HEK293 (cell line): ENCODE results near the gene RILPL2.
A peak's percentile ranks its signal among the peaks of the same experiment; 100 is the strongest.

Experiments
- CTCF ChIA-PET: fragments of 350-600 bp; formaldehyde crosslinking; extraction: SDS; loops from one replicate; lab custom pipeline; 2021; ENCODE audit warnings: antibody characterized with exemption; lab: Yijun Ruan, JAX
- POLR2A ChIA-PET: fragments of 300-600 bp; formaldehyde crosslinking; extraction: SDS; loops from one replicate; lab custom pipeline; 2020; ENCODE audit warnings: antibody characterized with exemption, inconsistent platforms; lab: Yijun Ruan, JAX
- H3K27ac ChIP-seq: fragments of 200-500 bp; sonication (Bioruptor generic); 2 replicates; pipeline ENCODE4 v1.5.1; 2014; ENCODE audit warnings: low read depth, low read length, control low read depth, inconsistent platforms; ENCODE audit errors: extremely low read depth
- H3K36me3 ChIP-seq, 2 experiments: fragments of 200-500 bp in 1 of 2; sonication (Bioruptor generic) in 1 of 2; 1 replicate in 1 of 2; 2 replicates in 1 of 2; pipeline ENCODE4 v1.5.1; 2014 to 2017; ENCODE audit warnings: inconsistent platforms in 2 of 2, low read length in 2 of 2; ENCODE audit not compliant: control insufficient read depth in 2 of 2, insufficient read depth in 1 of 2
- H3K4me1 ChIP-seq: fragments of 200-500 bp; sonication (Bioruptor generic); 2 replicates; pipeline ENCODE4 v1.5.1; 2014; ENCODE audit warnings: mild to moderate bottlenecking, low read length, inconsistent platforms; ENCODE audit not compliant: control insufficient read depth, insufficient read depth
- H3K4me3 ChIP-seq: 2 replicates; pipeline ENCODE4 v1.5.1; 2011; ENCODE audit warnings: low read depth, mild to moderate bottlenecking, control low read depth, low read length, moderate library complexity
- H3K9me3 ChIP-seq: fragments of 200-500 bp; sonication (Bioruptor generic); 2 replicates; pipeline ENCODE4 v1.5.1; 2014; ENCODE audit warnings: low read depth, low read length, inconsistent platforms; ENCODE audit not compliant: control insufficient read depth, insufficient read depth
- IKZF3 ChIP-seq: fragments of 450-650 bp; IDR thresholded peaks from 2 replicates; pipeline ENCODE4 v1.5.0; 2018; ENCODE audit warnings: missing biosample characterization, mild to moderate bottlenecking, missing genetic modification characterization, moderate library complexity
- KLF1 ChIP-seq: fragments of 450-650 bp; formaldehyde crosslinking; IDR thresholded peaks from 2 replicates; pipeline ENCODE4 v1.5.1; 2016; ENCODE audit warnings: missing biosample characterization, missing genetic modification characterization
- REST ChIP-seq: fragments of 450-650 bp; formaldehyde crosslinking; IDR thresholded peaks from 2 replicates; pipeline ENCODE4 v1.5.1; 2016; ENCODE audit warnings: missing biosample characterization, missing genetic modification characterization
- YY2 ChIP-seq: fragments of 450-650 bp; formaldehyde crosslinking; IDR thresholded peaks from 2 replicates; pipeline ENCODE4 v1.5.1; 2016; ENCODE audit warnings: missing biosample characterization, missing genetic modification characterization
- ZBTB17 ChIP-seq: fragments of 450-650 bp; formaldehyde crosslinking; IDR thresholded peaks from 2 replicates; pipeline ENCODE4 v1.5.1; 2016; ENCODE audit warnings: missing biosample characterization, missing genetic modification characterization
- ZBTB48 ChIP-seq: fragments of 450-650 bp; formaldehyde crosslinking; IDR thresholded peaks from 2 replicates; pipeline ENCODE4 v1.5.1; 2016; ENCODE audit warnings: missing biosample characterization, missing genetic modification characterization
- ZNF302 ChIP-seq: fragments of 450-650 bp; formaldehyde crosslinking; IDR thresholded peaks from 2 replicates; pipeline ENCODE4 v1.5.1; 2016; ENCODE audit warnings: missing biosample characterization, missing genetic modification characterization, low read depth
- ZNF362 ChIP-seq: fragments of 450-650 bp; formaldehyde crosslinking; IDR thresholded peaks from 2 replicates; pipeline ENCODE4 v1.5.1; 2016; ENCODE audit warnings: missing biosample characterization, missing genetic modification characterization
- ZNF391 ChIP-seq: fragments of 450-650 bp; formaldehyde crosslinking; IDR thresholded peaks from 2 replicates; pipeline ENCODE4 v1.5.1; 2016; ENCODE audit warnings: low read depth, missing biosample characterization, missing genetic modification characterization, borderline replicate concordance
- ZNF514 ChIP-seq: fragments of 450-650 bp; formaldehyde crosslinking; IDR thresholded peaks from 2 replicates; pipeline ENCODE4 v1.5.1; 2016; ENCODE audit warnings: missing biosample characterization, missing genetic modification characterization
- ZNF544 ChIP-seq: fragments of 450-650 bp; formaldehyde crosslinking; IDR thresholded peaks from 2 replicates; pipeline ENCODE4 v1.5.0; 2017; ENCODE audit warnings: missing biosample characterization, missing genetic modification characterization
- ZNF555 ChIP-seq: fragments of 450-650 bp; formaldehyde crosslinking; conservative IDR thresholded peaks from 2 replicates; pipeline ENCODE4 v1.5.1; 2017; ENCODE audit warnings: missing biosample characterization, mild to moderate bottlenecking, missing genetic modification characterization, inconsistent platforms
- ZNF600 ChIP-seq: fragments of 450-650 bp; formaldehyde crosslinking; IDR thresholded peaks from 2 replicates; pipeline ENCODE4 v1.5.1; 2016; ENCODE audit warnings: missing biosample characterization, missing genetic modification characterization
- ZNF623 ChIP-seq: fragments of 450-650 bp; formaldehyde crosslinking; IDR thresholded peaks from 2 replicates; pipeline ENCODE4 v1.5.1; 2016; ENCODE audit warnings: missing biosample characterization, missing genetic modification characterization
- ZNF747 ChIP-seq: fragments of 450-650 bp; formaldehyde crosslinking; IDR thresholded peaks from 2 replicates; pipeline ENCODE4 v1.5.1; 2016; ENCODE audit warnings: missing biosample characterization, missing genetic modification characterization
- ZNF776 ChIP-seq: fragments of 450-650 bp; formaldehyde crosslinking; IDR thresholded peaks from 2 replicates; pipeline ENCODE4 v1.5.0; 2017; ENCODE audit warnings: missing biosample characterization, missing genetic modification characterization, borderline replicate concordance
- TF ChIP-seq, protein P1 (sequence below): fragments of 450-650 bp; IDR thresholded peaks from 2 replicates; pipeline ENCODE4 v1.5.1; 2018; ENCODE audit warnings: missing biosample characterization, missing genetic modification characterization
- TF ChIP-seq, protein P2 (sequence below): fragments of 450-650 bp; formaldehyde crosslinking; IDR thresholded peaks from 2 replicates; pipeline ENCODE4 v1.5.1; 2016; ENCODE audit warnings: missing biosample characterization, missing genetic modification characterization
- TF ChIP-seq, protein P3 (sequence below): fragments of 450-650 bp; formaldehyde crosslinking; IDR thresholded peaks from 2 replicates; pipeline ENCODE4 v1.5.1; 2016; ENCODE audit warnings: missing biosample characterization, missing genetic modification characterization, low read depth
- TF ChIP-seq, protein P4 (sequence below): fragments of 450-650 bp; formaldehyde crosslinking; IDR thresholded peaks from 2 replicates; pipeline ENCODE4 v1.5.1; 2016; ENCODE audit warnings: missing biosample characterization, missing genetic modification characterization

RILPL2 gene

DNA sequence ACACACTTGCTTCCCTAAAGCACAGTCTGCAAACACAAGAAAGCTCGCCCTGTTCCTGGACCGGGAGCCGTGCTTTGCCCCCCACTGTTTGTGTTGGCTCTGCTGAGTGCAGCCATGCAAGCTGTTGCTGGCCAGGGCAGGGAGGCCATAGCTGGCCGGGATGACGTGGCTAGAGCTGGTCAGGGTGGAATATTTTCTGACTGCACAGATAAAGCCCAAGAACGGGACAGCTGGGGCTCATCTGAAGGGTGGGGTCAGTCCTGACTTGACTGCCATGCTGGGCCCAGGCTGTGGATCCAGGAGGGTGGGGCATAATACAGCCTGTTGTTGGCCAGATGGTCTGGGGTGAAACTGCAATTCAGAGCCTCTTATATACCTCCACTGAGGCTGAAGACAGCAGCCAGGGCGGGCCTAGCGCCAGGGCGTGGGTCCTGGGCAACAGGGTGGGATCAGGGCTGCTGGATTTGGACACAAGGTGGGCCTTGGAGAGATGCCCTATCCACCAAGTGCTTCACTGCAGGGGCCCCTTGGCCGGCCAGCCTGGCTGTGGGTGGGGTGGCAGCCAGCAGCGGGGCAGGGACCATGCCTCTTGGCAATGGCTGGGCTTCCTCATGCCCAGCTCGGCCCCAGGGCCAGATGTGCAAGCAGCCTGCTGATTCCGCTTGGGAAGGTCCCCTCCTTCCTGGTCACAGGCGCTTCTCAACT lies 37.8 kb downstream of the RILPL2 start:
- Histone ChIP-seq H3K27ac (0 out of 2 replicates have a peak overlapping the region, but pooled peaks have one; percentile 24), H3K4me3 (no peak overlapping the region), H3K9me3 (no peaks in the 10 kb centered on the region), H3K4me1 (no peaks in the 10 kb centered on the region), H3K36me3 (peaks cover 62 to 84% of the 10 kb centered on the region in 2 experiments)
- TF ChIP-seq REST (tag by site-specific recombination) (no peak), ZNF391 (tag by site-specific recombination) (no peak), ZNF544 (no peak), ZNF747 (tag by site-specific recombination) (no peak), IKZF3 (no peak)
- TF ChIP-seq, protein P1, sequence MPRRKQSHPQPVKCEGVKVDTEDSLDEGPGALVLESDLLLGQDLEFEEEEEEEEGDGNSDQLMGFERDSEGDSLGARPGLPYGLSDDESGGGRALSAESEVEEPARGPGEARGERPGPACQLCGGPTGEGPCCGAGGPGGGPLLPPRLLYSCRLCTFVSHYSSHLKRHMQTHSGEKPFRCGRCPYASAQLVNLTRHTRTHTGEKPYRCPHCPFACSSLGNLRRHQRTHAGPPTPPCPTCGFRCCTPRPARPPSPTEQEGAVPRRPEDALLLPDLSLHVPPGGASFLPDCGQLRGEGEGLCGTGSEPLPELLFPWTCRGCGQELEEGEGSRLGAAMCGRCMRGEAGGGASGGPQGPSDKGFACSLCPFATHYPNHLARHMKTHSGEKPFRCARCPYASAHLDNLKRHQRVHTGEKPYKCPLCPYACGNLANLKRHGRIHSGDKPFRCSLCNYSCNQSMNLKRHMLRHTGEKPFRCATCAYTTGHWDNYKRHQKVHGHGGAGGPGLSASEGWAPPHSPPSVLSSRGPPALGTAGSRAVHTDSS: no peak
- TF ChIP-seq, protein P2, sequence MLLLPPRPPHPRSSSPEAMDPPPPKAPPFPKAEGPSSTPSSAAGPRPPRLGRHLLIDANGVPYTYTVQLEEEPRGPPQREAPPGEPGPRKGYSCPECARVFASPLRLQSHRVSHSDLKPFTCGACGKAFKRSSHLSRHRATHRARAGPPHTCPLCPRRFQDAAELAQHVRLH (tag by site-specific recombination): no peak
- TF ChIP-seq, protein P3, sequence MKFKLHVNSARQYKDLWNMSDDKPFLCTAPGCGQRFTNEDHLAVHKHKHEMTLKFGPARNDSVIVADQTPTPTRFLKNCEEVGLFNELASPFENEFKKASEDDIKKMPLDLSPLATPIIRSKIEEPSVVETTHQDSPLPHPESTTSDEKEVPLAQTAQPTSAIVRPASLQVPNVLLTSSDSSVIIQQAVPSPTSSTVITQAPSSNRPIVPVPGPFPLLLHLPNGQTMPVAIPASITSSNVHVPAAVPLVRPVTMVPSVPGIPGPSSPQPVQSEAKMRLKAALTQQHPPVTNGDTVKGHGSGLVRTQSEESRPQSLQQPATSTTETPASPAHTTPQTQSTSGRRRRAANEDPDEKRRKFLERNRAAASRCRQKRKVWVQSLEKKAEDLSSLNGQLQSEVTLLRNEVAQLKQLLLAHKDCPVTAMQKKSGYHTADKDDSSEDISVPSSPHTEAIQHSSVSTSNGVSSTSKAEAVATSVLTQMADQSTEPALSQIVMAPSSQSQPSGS: no peak
- POLR2A ChIA-PET: no interaction called here
- CTCF ChIA-PET: no interaction called here

DNA sequence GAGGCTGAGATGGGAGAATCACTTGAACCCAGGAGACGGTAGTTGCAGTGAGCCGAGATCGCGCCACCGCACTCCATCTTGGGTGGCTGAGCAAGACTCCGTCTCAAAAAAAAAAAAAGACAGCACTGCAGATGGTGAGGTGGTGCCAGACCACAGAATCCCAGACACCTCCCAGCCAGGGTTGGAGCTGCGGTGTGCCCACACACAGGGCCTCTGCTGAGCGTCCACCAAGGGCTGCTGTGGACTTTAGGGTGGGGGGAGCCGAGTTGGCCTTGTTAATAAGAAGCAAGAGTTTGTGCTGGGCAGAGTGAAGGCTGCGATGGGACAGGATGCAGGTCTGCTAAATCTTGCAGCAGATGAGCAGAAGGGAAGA lies 38.3 kb downstream of the RILPL2 start:
- no peak overlapping the region for H3K4me3 ChIP-seq
- TF ChIP-seq ZNF600 (tag by site-specific recombination) (0 out of 2 replicates have a peak, but pooled peaks have one; percentile 64), YY2 (tag by site-specific recombination) (no peak)
- CTCF ChIA-PET: no interaction called here
- POLR2A ChIA-PET: no interaction called here
- no peak overlapping the region for H3K27ac ChIP-seq
- H3K36me3 ChIP-seq: peaks cover 62 to 84% of the 10 kb centered on the region in 2 experiments
- no peaks in the 10 kb centered on the region for H3K4me1 ChIP-seq
- H3K9me3 ChIP-seq: no peaks in the 10 kb centered on the region

GRCh38 chr12:123397400-123397799 lies 39.1 kb downstream of the RILPL2 start:
- TF ChIP-seq ZNF555 (tag by site-specific recombination): no peak
- no peak for TF ChIP-seq ZNF514 (tag by site-specific recombination)
- no peak for TF ChIP-seq ZBTB48 (tag by site-specific recombination)
- no peak for TF ChIP-seq ZNF302 (tag by site-specific recombination)
- TF ChIP-seq KLF1 (tag by site-specific recombination): no peak
- TF ChIP-seq, protein P4, sequence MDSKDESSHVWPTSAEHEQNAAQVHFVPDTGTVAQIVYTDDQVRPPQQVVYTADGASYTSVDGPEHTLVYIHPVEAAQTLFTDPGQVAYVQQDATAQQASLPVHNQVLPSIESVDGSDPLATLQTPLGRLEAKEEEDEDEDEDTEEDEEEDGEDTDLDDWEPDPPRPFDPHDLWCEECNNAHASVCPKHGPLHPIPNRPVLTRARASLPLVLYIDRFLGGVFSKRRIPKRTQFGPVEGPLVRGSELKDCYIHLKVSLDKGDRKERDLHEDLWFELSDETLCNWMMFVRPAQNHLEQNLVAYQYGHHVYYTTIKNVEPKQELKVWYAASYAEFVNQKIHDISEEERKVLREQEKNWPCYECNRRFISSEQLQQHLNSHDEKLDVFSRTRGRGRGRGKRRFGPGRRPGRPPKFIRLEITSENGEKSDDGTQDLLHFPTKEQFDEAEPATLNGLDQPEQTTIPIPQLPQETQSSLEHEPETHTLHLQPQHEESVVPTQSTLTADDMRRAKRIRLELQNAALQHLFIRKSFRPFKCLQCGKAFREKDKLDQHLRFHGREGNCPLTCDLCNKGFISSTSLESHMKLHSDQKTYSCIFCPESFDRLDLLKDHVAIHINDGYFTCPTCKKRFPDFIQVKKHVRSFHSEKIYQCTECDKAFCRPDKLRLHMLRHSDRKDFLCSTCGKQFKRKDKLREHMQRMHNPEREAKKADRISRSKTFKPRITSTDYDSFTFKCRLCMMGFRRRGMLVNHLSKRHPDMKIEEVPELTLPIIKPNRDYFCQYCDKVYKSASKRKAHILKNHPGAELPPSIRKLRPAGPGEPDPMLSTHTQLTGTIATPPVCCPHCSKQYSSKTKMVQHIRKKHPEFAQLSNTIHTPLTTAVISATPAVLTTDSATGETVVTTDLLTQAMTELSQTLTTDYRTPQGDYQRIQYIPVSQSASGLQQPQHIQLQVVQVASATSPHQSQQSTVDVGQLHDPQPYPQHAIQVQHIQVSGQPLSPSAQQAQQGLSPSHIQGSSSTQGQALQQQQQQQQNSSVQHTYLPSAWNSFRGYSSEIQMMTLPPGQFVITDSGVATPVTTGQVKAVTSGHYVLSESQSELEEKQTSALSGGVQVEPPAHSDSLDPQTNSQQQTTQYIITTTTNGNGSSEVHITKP (tag by site-specific recombination): no peak
- TF ChIP-seq ZNF362 (tag by site-specific recombination): no peak
- TF ChIP-seq ZNF623 (tag by site-specific recombination): no peak
- no peak for TF ChIP-seq ZBTB17
- TF ChIP-seq ZNF776 (tag by site-specific recombination): no peak
- Histone ChIP-seq H3K9me3 (no peaks in the 10 kb centered on the region), H3K27ac (peak overlapping the region; percentile 16; the same call in 1 of the 2 replicates), H3K36me3 (peaks cover 61 to 84% of the 10 kb centered on the region in 2 experiments), H3K4me3 (no peak overlapping the region), H3K4me1 (no peaks in the 10 kb centered on the region)
- POLR2A ChIA-PET: no interaction called here
- CTCF ChIA-PET: no interaction called here
